ENCODE measurements around the gene SHCBP1L.

SHCBP1L gene

DNA sequence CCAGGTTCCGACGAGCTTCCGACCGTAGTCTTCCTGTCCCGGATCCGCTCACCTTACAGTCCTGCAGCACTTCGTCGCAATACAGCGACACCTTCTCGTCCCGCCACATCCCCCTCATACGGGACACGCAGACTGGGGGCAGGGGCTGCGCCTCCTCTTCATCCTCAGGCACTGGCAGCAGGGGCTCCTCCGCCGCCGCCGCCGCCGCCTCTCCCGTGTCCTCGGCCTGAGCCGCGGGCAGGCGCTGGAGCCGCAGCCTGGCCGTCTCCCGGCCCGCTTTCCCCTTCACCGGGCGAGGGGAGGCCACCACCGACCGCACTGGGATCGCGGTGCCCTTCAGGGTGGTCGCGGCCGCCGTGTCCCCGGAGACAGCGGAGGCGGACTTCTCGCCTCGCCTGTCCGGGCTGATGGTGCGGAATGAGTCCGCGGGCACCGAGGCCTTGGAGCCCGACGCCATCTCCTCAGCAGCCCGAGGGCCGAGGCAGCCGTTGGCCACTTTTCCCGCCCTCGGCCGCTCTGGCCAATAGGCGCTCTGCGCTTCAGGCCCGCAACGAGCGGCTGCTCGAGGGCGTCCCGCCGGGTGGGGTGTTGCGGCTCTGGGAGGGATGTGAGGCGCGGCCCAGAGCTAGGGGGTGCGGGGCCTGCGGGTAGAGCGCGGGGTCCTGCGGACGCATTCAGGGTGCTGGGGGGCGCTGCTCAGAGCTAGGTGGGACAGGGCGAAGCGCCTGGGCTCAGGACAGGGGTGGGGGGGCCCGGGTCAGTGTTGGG, at the start of gene SHCBP1L:
TSS of gene SHCBP1L (minus strand) at position 490 of the 768 bp plus-strand sequence. CDS start at position 457, 33 bp downstream.
- no peak for DNase-seq

DNA sequence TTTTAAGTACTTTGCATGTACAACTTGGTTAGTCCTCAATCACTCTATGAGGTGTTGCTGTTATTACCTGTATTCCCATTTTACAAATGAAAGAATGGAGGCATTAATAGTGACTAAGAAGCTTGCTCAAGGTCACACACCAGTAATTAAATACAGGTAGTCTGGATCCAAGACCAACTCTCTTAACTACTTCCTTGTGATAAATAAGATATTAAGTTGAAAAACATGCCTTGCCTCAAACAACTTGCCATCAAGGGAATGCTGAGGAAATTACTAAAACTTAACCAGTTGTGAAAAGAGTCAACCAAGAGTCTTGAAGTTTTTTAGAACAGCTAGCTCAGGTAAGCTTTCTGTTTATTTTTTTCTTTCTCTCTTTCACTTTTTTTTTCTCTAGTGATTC, 49.3 kb upstream of the SHCBP1L start:
- DNase-seq = no peak

DNA sequence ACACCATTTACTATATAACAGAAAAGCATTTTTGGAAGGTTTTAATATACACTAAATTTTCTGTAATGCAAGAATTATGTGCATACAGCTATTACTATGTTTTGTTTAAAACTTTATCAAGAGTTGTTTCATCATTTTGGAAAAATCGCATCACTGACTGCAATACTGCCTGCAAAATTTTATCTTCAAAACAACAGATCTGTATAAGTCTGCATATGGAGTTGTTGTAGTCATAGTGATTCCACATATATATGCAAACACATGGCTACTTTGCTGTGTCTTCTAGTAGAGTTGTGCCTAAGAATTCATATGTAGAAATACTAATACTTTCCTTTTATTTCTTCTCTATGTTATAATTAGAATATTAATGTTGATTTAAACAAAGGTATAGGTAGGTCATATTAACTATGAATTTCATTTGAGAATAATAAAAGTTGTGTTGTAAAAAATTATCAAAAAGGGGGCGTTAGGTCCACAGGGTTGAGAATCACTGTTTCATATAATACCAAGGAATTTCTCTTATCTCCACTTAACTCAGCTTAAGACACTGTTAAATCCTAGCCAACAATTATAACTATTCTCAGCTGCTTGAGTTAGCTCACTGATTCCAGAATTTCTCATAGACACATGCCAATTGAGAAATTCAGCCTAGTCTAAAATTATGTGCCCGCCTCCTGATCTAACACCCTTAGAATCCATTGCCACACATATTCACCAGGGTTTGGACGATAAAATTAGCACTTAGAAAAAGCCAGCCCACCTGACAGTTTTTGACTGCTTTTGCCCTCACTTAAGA, 47.4 kb upstream of the SHCBP1L start:
- no peak for DNase-seq

DNA sequence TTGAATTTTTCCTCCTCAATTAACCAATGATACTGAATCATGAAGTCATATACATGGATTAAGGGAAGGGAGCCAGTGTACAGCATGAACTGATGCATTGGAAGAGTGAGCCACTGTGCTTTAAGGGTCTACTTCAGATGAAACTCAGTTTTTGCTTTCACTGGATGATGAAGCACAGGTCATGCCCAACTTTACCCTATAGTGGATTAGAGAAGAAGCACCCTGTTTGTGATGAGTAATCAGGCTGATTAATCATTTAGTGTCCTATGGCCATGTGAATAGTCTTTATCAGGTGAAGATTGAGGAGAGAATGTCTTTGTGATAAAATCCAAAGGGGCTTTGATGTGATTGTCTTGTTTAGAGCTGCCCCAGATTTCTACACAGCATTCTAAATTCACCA, 45.5 kb upstream of the SHCBP1L start:
- DNase-seq = no peak

DNA sequence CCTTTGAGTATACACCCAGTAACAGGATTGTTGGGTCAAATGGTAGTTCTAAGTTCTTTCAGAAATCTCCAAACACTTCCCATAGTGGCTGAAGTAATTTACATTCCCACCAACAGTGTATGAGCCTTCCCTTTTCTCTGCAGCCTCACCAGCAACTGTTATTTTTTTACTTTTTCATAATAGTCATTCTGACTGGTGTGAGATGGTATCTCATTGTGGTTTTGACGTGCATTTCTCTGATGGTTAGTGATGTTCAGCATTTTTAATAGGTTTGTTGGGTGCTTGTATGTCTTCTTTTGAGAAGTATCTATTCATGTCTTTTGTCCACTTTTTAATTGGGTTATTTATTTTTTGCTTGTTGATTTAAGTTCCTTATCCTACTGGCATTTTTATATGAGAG, 43.9 kb upstream of the SHCBP1L start:
- DNase-seq = no peak

DNA sequence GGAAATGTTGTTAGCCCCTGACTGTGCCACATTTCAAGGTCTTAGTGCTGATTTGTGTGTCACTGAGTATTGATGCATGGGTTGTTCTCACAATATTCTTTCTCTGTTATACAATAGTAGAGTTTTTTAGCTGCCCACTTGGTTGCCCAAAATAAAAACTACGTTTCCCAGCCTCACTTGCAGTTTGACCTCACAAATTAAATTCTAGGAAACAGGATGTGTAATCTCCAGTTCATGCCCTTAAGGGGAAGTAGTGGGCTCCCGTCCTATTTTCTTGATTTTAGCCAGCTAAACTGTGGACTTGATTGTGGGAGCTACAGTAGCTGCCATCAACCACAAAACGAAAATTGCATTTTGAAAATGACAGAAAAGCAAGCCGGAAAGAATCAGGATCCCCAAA, 42.9 kb upstream of the SHCBP1L start:
- peak; percentile 34 to 58 for DNase-seq

DNA sequence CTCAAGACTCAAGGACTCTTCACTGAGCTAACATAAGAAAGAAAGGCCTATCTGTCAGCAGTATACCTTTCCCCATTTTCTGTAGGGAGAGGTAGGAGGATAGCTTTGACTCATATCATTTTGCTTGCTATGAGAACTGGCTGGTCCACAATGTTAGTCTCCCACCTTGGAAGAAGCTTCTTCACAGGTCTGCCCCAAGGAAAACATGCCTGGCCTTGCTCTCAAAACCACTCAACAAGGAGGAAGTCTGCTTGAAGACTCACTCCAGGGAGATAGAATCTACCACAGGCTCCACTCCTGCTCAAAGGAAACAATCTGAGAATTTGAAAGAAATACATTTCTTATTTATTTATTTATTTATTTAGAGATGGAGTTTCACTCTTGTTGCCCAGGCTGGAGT, 40.8 kb upstream of the SHCBP1L start:
- DNase-seq = no peak

DNA sequence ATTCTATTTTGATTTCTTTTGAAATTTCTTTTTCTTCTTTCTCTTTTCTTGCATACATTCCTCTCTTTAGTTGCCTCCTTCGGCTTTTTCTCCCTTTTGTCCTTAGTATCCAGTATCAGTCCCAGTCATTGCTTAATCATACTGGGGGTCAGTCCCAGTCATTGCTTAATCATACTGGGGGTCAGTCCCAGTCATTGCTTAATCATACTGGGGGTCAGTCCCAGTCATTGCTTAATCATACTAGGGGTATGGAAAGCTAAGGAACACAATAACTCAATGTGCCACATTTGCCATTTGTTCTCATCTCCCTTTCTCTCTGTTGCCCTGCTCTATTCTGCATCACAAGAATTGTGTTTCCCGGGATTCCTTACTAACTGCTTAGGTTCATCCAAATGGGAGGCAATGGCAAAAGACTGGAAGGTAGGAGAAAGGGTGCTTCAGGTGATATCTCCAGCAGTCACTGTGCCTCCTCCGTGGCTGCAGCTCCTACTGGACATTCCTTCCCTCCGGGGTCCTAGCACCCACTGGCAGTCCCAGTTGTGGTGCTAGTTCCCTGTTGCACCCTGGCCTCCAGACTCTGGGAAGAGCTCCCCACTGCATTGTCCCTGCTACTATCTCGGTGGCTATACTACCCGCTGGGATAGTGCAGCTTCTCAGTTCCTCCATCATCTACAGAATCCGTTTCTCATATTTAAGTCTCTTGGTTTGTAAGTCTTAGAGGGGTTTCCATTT, 37.6 kb upstream of the SHCBP1L start:
- no peak for DNase-seq

DNA sequence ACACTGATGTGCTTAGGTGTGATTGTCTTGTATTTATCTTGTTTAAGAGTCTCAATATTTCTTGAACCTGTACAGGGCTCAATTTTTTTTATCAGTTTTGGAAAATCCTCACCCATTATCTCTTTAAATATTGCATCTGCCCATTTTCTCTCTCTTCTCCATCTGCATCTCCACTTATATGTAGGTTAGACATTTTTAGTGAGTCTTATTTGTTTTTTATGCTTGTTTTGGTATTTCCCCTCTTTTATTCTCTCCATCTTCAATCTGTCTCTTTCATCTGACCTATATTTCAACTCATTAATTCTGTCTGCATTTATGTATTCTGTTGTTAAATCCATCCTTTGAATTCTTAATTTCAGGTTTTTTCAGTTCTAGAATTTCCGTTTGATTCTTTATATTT, 32.9 kb upstream of the SHCBP1L start:
- no peak for DNase-seq

DNA sequence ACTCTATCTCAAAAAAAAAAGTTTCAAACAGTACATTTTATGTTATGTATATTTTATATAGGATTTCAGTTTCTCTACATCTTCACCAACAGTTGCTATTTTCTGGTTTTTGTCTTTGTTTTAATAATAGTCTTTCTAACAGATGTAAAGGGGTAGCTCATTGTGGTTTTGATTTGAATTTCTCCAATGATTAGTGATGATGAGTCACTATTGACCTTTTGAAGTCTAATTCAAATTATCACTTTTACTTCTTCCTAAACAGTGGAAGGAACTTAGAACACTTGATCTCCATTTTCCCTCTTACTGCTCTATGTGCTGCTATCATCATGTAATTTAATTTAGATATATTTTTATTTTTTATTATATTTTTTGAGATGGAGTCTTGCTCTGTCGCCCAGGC, 31.7 kb upstream of the SHCBP1L start:
- no peak for DNase-seq

DNA sequence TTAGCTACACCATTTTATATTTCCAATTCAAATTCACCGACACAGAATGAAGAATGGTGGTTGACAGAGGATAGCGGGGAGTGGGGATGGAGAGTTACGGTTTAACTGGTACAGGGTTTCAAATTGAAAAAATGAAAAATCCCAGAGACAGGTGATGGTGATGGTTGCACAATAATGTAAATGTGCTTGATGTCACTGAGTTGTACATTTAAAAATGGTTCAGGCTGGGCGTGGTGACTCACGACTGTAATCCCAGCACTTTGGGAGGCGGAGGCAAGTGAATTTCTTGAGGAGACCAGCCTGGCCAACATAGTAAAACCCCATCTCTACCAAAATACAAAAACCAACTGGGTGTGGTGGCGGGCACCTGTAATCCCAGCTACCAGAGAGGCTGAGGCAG, 31.2 kb upstream of the SHCBP1L start:
- no peak for DNase-seq

DNA sequence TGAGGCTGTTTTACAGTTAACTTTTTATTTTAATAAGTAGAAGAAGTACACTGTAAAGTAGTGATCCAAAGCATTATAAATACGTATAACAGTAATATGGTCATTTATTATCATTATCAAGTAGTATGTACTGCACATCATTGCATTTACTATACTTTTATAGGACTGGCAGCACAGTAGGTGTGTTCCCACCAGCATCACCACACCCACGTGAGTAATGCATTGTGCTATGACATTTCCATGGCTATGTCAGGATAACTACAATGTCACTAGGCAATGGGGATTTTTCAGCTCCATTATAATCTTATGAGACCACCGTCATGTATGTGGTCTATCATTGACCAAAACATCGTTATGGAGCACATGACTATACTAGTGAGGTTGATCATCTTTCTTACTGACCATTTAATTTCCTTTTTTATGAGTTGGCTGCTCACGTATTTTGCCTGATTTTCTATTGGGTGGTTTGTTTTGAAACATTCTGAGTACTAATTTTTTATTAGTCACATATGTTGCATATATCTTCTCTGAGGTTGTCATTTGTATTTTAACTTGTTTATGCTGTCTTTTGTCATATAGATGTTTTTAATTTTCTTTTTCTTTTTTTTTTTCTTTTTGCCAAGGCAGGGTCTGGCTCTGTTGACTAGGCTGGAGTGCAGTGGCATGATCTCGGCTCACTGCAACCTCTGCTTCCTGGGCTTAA, 25.3 kb upstream of the SHCBP1L start:
- no peak for DNase-seq

DNA sequence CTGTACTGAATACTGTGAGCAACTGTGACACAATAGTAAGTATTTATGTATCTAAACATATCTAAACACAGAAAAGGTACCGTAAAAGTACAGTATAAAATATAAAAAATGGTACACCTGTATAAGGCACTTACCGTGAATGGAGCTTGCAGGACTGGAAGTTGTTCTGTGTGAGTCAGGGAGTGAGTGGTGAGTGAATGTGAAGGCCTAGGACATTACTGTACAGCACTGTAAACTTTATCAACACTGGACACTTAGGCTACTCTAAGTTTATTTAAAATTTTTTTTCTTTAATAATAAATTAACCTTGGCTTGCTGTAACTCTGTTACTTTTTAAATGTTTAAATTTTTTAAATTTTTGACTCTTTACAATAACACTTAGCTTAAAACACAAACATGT, 24.5 kb upstream of the SHCBP1L start:
- no peak for DNase-seq

DNA sequence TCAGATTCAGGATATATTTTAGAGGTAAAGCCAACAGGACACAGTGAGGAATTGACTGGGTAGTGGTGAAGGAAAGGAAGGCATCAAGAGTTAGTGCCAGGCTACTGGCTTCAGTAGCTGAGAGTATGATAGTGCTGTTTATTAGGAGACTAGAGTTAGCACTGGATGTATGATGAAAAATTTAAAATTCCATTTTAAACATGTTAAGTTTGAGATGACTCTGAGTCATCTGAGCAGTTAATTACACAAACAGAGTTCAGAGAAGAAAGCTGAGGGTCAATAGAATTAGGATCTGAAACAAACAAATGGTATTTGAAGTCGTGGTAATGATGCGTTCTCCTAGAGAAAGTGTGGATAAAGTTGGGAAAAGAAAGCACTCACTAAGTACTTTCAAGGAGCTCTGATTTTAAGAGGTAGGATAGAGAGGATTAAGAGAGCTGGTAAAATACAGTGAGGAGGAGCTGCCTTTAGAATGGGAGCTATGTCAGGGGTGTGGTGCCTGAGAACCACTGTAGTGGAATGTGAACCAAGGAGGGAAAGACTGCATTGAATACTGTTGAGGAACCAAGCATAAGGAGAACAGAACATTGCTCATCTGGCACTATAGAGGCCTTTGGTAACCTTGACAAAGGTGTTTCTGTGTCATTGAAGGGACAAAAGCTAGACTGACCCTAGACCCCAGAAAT, 21.7 kb upstream of the SHCBP1L start:
- no peak for DNase-seq

DNA sequence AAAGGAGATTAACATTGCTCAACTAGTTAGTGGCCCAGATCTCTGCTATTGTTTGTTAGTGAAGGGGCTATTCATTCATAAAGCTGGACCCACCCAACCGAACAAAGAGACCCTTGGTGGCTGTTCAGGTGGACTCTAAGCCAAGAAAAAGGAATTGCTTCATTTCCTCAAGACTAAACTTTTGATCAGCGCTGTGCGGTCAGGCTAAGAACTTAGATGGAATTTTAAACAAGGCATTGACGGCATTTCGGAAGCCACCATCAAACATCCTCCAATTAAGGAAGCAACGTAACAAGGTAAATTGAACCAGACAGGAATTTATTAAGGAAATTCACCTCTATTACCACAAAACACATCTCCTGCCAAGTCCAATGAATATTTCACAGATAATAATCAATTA, 19.9 kb upstream of the SHCBP1L start:
- no peak for DNase-seq

DNA sequence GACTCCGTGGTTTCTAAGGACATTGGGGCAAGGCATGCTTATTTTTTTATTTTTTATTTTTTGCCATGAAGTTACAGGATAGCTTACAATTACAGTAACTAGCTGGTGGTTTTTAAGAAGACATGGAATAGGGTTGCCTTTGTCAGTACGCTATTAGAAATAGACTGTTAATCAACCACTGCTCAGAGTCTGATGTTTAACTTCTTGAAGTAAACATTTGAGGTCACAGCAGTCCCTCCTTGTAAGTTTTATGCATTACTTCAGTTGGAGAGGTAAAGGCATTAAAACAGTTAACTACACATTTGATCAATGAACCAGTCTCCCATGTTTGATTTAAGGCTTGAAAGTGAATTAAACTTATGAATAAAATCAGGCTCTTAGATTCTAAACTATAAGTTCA, 19.3 kb upstream of the SHCBP1L start:
- no peak for DNase-seq

DNA sequence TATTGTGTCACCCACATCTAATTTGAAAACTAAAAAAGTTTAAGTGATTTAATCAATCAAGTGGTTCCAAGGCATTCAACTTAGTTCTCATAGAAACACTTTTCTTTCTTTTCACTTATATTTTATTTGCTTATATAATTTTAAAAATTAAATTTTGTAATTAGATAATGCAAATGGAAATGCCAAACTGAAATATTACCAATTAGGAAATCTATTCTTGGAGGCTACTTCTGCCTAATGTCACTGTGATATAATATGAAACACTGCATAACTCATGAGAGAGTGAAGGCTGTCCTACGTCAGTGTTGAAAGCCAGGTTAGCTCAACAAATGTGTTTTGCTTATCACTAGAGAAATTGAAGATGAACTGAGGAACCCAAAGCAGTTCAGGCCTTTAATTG, 18.3 kb upstream of the SHCBP1L start:
- DNase-seq = no peak

DNA sequence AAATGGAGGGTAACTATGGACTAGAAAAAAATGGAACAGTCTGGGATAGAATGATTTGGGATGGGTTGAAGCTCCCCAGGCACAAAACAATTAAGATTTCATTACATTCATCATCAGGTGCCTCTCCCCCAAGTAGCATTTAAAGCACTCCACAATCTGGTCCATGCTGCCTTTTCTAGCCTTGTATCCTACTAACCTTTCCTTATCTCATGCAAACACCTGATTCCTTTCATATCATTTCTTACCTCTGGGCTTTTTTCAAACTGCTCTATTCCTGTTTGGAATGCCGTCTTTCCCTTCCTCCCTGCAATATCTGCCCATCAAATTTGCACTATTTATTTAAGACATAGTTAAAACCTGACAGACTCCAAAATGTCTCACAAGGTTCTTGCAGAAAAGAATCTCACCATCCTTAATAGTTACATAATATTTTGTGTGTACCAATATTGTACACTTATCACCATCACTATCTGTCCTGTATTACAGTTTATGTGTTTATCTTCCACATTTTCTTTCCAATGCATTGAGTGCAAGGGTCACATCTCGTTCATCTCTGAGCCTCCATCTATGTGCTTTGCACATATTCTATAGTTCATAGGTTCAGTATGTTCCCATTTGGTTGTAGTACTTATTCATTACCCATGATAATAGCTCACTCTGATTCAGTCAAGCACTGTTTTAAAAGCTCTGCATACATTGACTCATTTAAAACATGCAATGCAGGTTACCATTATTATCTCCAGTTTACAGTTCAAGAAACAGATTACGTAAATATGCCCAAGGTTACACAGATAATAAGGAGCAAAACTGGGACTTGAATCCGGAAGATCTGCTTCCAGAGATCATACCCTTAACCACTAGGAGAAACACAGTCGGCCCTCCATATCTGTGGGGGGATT, 16.1 kb upstream of the SHCBP1L start:
- DNase-seq = no peak

DNA sequence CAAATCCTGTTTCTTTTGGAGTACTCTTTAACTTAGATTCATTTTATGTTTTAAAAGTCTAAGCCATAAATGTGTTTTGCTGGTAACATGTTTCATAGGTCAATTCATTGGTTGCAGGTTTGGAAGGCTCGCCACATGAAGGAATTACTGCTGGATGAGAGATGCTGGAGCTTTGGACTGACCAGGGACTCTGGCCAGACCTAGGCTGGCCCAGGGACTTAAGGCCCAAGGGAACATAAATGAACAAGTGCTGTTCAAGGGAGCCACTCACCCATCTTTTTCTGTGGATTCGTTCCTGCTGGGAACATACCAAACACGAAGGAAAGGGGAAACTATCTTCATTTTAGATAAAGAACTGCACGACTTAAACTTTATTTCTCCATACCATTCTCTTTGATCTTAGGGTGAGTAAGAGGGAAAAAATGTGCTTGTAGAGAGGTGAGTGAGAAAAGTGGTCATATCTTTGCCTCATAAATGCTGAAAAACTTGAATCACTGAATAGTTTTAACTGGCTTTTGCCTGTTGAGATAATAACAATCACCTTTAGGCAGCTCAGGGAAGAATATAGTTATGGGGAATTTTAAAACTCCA, 15.3 kb upstream of the SHCBP1L start:
- DNase-seq = no peak

DNA sequence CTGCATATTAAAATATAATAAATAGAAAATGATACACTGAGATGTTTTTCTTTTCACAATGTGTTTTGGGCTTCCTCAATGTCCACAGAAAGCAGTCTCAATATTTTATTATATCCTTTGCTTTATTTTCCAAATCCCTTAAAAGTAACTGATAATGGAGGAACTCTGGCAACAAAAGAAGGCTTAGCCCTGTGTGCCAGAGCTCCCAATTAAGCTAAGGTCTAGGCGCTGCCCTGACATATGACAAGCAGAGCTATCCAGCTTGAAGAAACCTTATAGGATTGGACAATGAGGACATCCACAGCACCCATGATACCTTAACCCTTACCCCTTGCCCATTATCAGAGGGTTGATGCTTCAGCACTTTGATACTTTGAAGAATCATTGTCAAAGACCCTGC, 12.9 kb upstream of the SHCBP1L start:
- no peak for DNase-seq

DNA sequence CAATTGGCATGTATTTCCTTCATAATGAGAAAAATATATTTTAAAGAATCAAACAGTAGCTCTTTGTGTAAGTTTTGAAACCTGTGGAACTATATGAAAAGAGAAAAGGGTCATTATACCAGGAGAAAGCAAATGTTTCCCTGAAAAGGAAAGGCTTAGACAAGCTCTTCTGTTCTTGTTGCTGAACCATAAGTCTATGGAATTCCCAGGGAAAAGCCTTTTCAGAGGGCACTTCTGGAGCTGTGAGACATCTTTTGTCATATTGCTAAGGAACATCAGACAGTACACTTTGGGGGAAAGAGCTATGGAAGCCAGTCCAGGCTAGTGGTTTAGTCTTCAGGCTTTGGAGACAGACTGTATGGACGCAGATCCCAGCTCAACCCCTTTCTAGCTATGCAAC, 12.1 kb upstream of the SHCBP1L start:
- no peak for DNase-seq
